ENCODE measurements around the gene HOXD11. TPM values are rescaled to one million over a fixed set of nuclear protein-coding genes. Genes with fewer than 3 reads are reported as not detected.

The HOXD11 gene
- total and polyA plus RNA-seq, 2 of the 13 experiments (the other 11 are each of a cell fraction or from before 2014, with no cell fraction given), result not detected

GRCh38 chr2:176147210-176147799, 40.2 kb downstream of the HOXD11 start (continued):
- TF ChIP-seq ZNF329 (CRISPR knock-in tag; IDR thresholded peaks at IDR 0.05; ENCODE audit: low read depth) (no peak), ZBTB40 (IDR thresholded peaks at IDR 0.05) (no peak), ZBTB40 (CRISPR knock-in tag; IDR thresholded peaks at IDR 0.05) (no peak), SIN3A (IDR thresholded peaks at IDR 0.05; ENCODE audit: borderline replicate concordance, low read depth, low read length) (no peak), ZNF142 (CRISPR knock-in tag; IDR thresholded peaks at IDR 0.05) (no peak)
